Renal cortex interstitium (tissue), 11 donors: Measurements from ENCODE around the gene COLGALT1. TPM values are rescaled to one million over a fixed set of nuclear protein-coding genes. Genes with fewer than 3 reads are reported as not detected.

Source experiments
- DNase-seq, 11 donors: peaks; one replicate each; pipeline ENCODE4 v3.0.0-alpha.2; 2013; ENCODE audit warnings: low read depth in 9 of 11, low spot score in 4 of 11; ENCODE audit errors: extremely low read depth in 1 of 11
- polyA plus RNA-seq, 3 donors: library from polyadenylated mRNA; unstranded; fragments of 120-200 nt; gene quantifications; one replicate each; pipeline ENCODE4 v1.2.1, GENCODE V29; 2013; ENCODE audit not compliant: insufficient read length in 3 of 3

The COLGALT1 gene
- polyA plus RNA-seq, 3 donors = 44.8 to 58.0 (median 52.9) TPM

DNA sequence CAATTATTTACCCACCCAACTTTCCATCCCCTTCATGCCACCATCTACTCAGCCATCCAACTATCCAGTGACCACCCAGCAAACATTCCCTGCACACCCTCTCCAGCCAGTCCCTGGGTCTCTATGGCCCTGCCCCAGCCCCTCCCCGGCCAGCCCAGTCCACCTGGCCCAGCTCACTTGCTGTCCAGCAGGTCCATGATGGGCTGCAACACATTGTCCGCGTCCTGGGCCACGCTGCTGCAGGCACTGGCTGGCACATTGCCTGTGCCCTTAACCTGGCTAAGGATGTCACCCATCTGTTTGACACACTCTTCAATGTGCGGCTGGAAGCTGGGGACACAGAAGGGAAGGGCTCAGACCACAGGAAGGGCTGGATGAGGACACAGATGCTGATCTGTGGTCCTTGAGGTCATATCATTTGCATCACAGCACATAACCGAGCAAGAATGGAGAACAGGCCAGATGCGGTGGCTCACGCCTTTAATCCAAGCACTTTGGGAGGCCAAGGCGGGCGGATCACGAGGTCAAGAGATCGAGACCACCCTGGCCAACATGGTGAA, 71.1 kb downstream of the COLGALT1 start:
- no peak for DNase-seq

DNA sequence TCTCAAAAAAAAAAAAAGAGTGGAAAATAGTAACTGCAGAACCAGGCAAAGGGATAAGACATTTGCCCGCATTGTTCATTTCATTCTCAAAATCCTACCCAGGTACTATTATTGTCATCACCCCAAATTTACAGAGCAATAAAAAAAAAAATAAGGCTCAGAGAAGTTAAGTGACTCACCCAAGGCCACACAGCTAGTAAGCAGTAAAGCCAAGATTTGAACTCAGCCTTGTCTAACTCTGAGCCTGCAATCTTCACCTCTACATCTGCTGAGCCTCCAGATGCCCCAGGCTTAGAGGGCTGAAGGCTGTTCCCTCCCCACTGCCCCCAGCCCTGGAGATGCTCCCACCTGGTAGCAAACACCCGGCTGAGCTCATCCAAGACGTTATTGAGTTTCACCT, 71.7 kb downstream of the COLGALT1 start:
- DNase-seq = no peak

DNA sequence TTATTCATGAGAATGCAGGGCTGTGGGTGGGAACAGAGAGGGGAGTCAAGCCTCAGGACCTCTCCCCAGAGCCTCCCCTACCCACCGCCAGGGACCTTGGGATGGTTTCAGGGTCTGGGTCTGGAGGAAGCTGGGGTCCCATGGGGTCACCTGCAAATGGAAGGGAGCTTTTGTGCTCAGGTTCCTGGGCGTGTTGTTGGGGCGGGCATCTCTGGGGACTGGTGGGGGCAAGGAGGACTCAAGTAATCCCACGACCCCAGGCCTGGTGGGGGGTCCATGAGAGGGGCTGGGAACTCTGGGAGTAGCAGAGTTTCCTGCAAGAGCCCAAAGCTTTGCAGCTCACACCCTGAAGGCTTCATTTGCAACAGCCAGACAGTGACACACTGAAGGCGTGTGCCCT, 72.5 kb downstream of the COLGALT1 start:
- no peak for DNase-seq

DNA sequence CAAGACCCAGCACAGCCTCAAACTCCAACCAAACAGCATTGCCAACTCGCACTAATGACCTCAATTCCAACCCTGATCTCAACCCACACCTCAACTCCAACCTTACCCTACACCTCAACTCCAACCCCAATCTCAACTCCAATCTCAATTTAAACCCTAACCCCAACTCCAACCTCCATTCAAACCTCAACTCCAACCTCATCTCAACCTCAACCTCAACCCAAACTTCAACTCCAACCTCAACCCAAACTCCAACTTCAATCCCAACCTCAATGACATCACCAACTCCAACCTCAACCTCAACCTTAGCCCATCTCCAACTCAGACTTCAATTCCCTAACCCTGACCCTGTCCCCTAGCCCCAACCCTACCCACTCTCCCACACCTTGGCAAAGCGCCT, 74.3 kb downstream of the COLGALT1 start:
- DNase-seq = no peak

DNA sequence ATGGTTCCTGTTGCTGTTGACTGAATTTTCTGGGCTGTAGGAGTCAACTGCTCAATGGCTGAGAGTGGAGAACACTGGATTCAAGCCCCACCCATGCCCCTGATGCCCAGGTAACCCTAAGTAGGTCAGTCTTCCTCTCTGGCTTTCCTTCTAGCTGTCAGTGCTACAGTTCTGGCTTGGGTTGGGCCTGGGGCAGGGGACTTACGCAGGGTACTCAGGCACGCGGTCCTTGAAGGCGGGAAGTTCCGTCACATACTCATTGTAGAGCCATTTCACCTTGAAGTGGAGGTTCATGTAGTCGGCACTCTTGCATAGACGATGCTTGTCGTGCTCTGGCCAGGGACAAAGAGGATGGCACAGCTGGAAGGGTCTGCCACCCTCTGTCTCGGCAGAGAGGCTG, 77.1 kb downstream of the COLGALT1 start:
- no peak for DNase-seq

Other genes starting within 250 kb of the COLGALT1 start
- gene MRPL34, start 249.8 kb upstream of the COLGALT1 start, polyA plus RNA-seq = 10 to 100 TPM; 45.9 to 65.6 (median 57.3) TPM
- gene DDA1, start 246.1 kb upstream of the COLGALT1 start, polyA plus RNA-seq = 10 to 100 TPM; 29.8 to 41.8 (median 40.2) TPM
- 10 to 100 TPM in 2 of 3 donors, 1 to 10 TPM in 1; 9.3 to 17.4 (median 13.9) TPM for gene ANO8, start 220.8 kb upstream of the COLGALT1 start, polyA plus RNA-seq
- 10 to 100 TPM; 17.7 to 28.5 (median 20.1) TPM for gene GTPBP3, start 218.1 kb upstream of the COLGALT1 start, polyA plus RNA-seq
- 100 to 1,000 TPM; 142 to 223 (median 176) TPM for gene PLVAP, start 178.3 kb upstream of the COLGALT1 start, polyA plus RNA-seq
- 1 to 10 TPM; 2.3 to 7.1 (median 2.9) TPM for gene CCDC194, start 161.5 kb upstream of the COLGALT1 start, polyA plus RNA-seq
- gene BST2, start 150.0 kb upstream of the COLGALT1 start, polyA plus RNA-seq = 100 to 1,000 TPM; 115 to 149 (median 127) TPM
- gene MVB12A, start 135.6 kb upstream of the COLGALT1 start, polyA plus RNA-seq = 10 to 100 TPM; 49.5 to 73.2 (median 70.9) TPM
- 1 to 10 TPM; 2.8 to 4.1 (median 3.3) TPM for gene TMEM221, start 107.0 kb upstream of the COLGALT1 start, polyA plus RNA-seq
- under 1 TPM in 2 of 3 donors, not detected in 1; 0.26 to 0.64 TPM for gene NXNL1, start 94.7 kb upstream of the COLGALT1 start, polyA plus RNA-seq
- gene SLC27A1, start 85.1 kb upstream of the COLGALT1 start, polyA plus RNA-seq = 10 to 100 TPM; 12.0 to 22.2 (median 14.9) TPM
- gene PGLS, start 44.0 kb upstream of the COLGALT1 start, polyA plus RNA-seq = 10 to 100 TPM; 52.5 to 82.6 (median 73.5) TPM
- gene UNC13A, start 132.7 kb downstream of the COLGALT1 start, polyA plus RNA-seq = under 1 TPM; 0.18 to 0.26 (median 0.19) TPM
- gene MAP1S, start 163.8 kb downstream of the COLGALT1 start, polyA plus RNA-seq = 10 to 100 TPM; 33.9 to 40.7 (median 39.4) TPM
- gene FCHO1, start 195.8 kb downstream of the COLGALT1 start, polyA plus RNA-seq = 1 to 10 TPM; 2.2 to 3.1 (median 2.4) TPM
- gene B3GNT3, start 239.5 kb downstream of the COLGALT1 start, polyA plus RNA-seq = 1 to 10 TPM; 7.3 to 8.8 (median 7.4) TPM